GM19043 (cell line): ENCODE data around the gene NUDT22.

ENCODE experiments used
- ATAC-seq: cut with Tn5 transposase; IDR thresholded peaks from one replicate; pipeline ENCODE4 v1.9.1; 2021; ENCODE audit warnings: low read depth; ENCODE audit not compliant: unreplicated experiment

NUDT22 gene

GRCh38 chr11:64226507-64227051 lies 505 bp downstream of the NUDT22 start:
- no peak for ATAC-seq

GRCh38 chr11:64227405-64227956 lies 1.4 kb downstream of the NUDT22 start:
- no peak for ATAC-seq

- ATAC-seq = no peak
Measured at GRCh38 chr11:64229090-64229743, 3.1 kb downstream of the NUDT22 start.

- no peak for ATAC-seq
Measured at GRCh38 chr11:64229744-64230170, 3.7 kb downstream of the NUDT22 start.

- peak; percentile 45 for ATAC-seq
Measured at GRCh38 chr11:64230171-64230984, 4.3 kb downstream of the NUDT22 start, which contains the start of gene DNAJC4. DNAJC4 (plus strand) TSS chr11:64230548; CDS start chr11:64230855, 307 bp downstream.

- ATAC-seq = no peak
Measured at GRCh38 chr11:64230985-64231365, 4.9 kb downstream of the NUDT22 start.

GRCh38 chr11:64231546-64231945 lies 5.5 kb downstream of the NUDT22 start:
- no peak for ATAC-seq

- ATAC-seq = no peak
Measured at GRCh38 chr11:64232182-64232966, 6.3 kb downstream of the NUDT22 start.

- ATAC-seq = no peak
Measured at GRCh38 chr11:64232967-64233315, 6.9 kb downstream of the NUDT22 start.

- no peak for ATAC-seq
Measured at GRCh38 chr11:64233913-64234586, 8.0 kb downstream of the NUDT22 start, which contains the start of gene VEGFB. VEGFB (plus strand) TSS chr11:64234584; CDS start chr11:64234834, 250 bp downstream.

GRCh38 chr11:64234647-64235379 lies 8.7 kb downstream of the NUDT22 start:
- ATAC-seq = no peak

GRCh38 chr11:64235437-64236161 lies 9.5 kb downstream of the NUDT22 start:
- no peak for ATAC-seq

GRCh38 chr11:64237484-64237951 lies 11.4 kb downstream of the NUDT22 start:
- ATAC-seq = no peak

- ATAC-seq = no peak
Measured at GRCh38 chr11:64238076-64238475, 12.0 kb downstream of the NUDT22 start.

GRCh38 chr11:64238999-64239398 lies 12.9 kb downstream of the NUDT22 start:
- no peak for ATAC-seq

- ATAC-seq = no peak
Measured at GRCh38 chr11:64239662-64240434, 13.8 kb downstream of the NUDT22 start.

GRCh38 chr11:64240435-64241240 lies 14.6 kb downstream of the NUDT22 start, which contains the start of gene FKBP2:
FKBP2 (plus strand) TSS chr11:64241095; CDS start chr11:64242388, 1,293 bp downstream.
- ATAC-seq = peak; percentile 34
